ENCODE measurements around the gene NAGA. TPM values are rescaled to one million over a fixed set of nuclear protein-coding genes. Genes with fewer than 3 reads are reported as not detected.

Gene NAGA
- total RNA-seq, result 29.0 and 33.1 TPM in 2 replicates
- polyA plus RNA-seq, result 62.7 and 63.4 TPM in 2 replicates
- 47.6 and 50.0 TPM in 2 replicates for polyA plus RNA-seq (2011; cell fraction: cytosol; rRNA removed)
- polyA plus RNA-seq (2011; cell fraction: nucleus; rRNA removed), result 27.1 and 28.4 TPM in 2 replicates
- polyA plus RNA-seq (2012), result 33.6 and 40.0 TPM in 2 replicates
- polyA minus RNA-seq, result 58.6 and 59.1 TPM in 2 replicates
- 18.6 TPM for polyA minus RNA-seq (2011; cell fraction: cytosol; rRNA and poly(A)+ RNA removed)
- polyA minus RNA-seq (2011; cell fraction: nucleus; rRNA and poly(A)+ RNA removed), result 12.5 and 12.9 TPM in 2 replicates
- Bru-seq, nascent RNA, result percentile 51 among the genes with signal in this experiment
- percentile 66 among the genes with signal in this experiment for BruChase-seq, experiment 1, labeled RNA remaining after a 6-hour chase
- percentile 49 among the genes with signal in this experiment for BruChase-seq, experiment 2, labeled RNA remaining after a 2-hour chase
- long read RNA-seq, transcript NAGA-201 (9 exons, 3,694 nt), result major isoform, 39 of 144 reads
- long read RNA-seq, transcript NAGA-202 (10 exons, 1,869 nt), result minor isoform, 30 of 144 reads
- long read RNA-seq, transcript NAGA-203 (10 exons, 1,856 nt), result minor isoform, 18 of 144 reads
- long read RNA-seq, partial matches to known transcripts, result 41 of 144 reads
- long read RNA-seq, other reads (novel, unspliced or antisense), result 16 of 144 reads

GRCh38 chr22:42070517-42071422 lies at the start of gene NAGA:
Gene NAGA, minus strand, starts transcription at chr22:42070812. Its CDS starts 515 bp downstream, at chr22:42070297.
- Histone ChIP-seq H3K27me3 (ENCODE audit: control insufficient read depth in 2 of 2, insufficient read depth in 2 of 2, low read length in 2 of 2) (no peaks in the 10 kb centered on the region), H4K20me1 (replicated peaks; ENCODE audit: control insufficient read depth, extremely low read depth, insufficient read depth, low read length) (no peaks in the 10 kb centered on the region), H3K4me3 (replicated peaks in 1 of 3; ENCODE audit: insufficient read depth in 1 of 3, low read depth in 1 of 3, low read length in 3 of 3) (peak within 1 kb of the TSS; percentile 26 to 60 (median 54)), H3K4me1 (ENCODE audit: control insufficient read depth, extremely low read depth, insufficient read depth, low read length) (peaks cover 23% of the 10 kb centered on the region), H2AFZ (ENCODE audit: low read depth, low read length) (peak within 1 kb of the TSS; percentile 85), H3K79me2 (ENCODE audit: control insufficient read depth, insufficient read depth, low read length) (peaks cover 17% of the 10 kb centered on the region), H3K27ac (ENCODE audit: insufficient read depth, low read depth, low read length) (peak within 1 kb of the TSS; percentile 30), H3K9me1 (replicated peaks; ENCODE audit: control insufficient read depth, extremely low read depth, insufficient read depth, low read length) (no peaks in the 10 kb centered on the region), H3K9me3 (replicated peaks; ENCODE audit: control insufficient read depth, insufficient read depth, low read length) (no peaks in the 10 kb centered on the region), H3K4me2 (ENCODE audit: insufficient read depth, low read length) (peak within 1 kb of the TSS; percentile 72), H3K9ac (replicated peaks; ENCODE audit: extremely low read depth, insufficient read depth, low read length) (peak within 1 kb of the TSS; percentile 61), H3K36me3 (ENCODE audit: control insufficient read depth in 2 of 2, extremely low read depth in 1 of 2, insufficient read depth in 2 of 2, low read length in 2 of 2) (no peaks in the 10 kb centered on the region)
- dilution Hi-C loops (cut with MboI; ENCODE audit: extremely low pct_ligation_motif_present, low sequenced_read_pairs) (no loop called here), intact Hi-C loops (cut with micrococcal nuclease) (loop anchor here (1.0 to 2.0 kb wide), 3 partner anchors 9 to 104 kb away; partner anchors contain the start of genes NDUFA6 and SMDT1)
- DNase-seq (ENCODE audit: low read depth, low spot score) (peak; percentile 97), FAIRE-seq (peak; percentile 99)
- no TSS peak for BruUV-seq (replicated peaks)
- POLR2A ChIA-PET, result interaction anchor here (1.4 kb wide), 1 partner anchor 20 kb away, joined by 4 read pairs; the partner anchor contains the start of gene NDUFA6
- TF ChIP-seq MYC (IDR thresholded peaks at IDR 0.05; ENCODE audit: low read depth, low read length) (no peak), POLR2A (IDR thresholded peaks at IDR 0.05; ENCODE audit: low read depth, low read length) (peak; percentile 65), EZH2 (IDR thresholded peaks at IDR 0.05; ENCODE audit: borderline replicate concordance, low read depth, low read length, severe bottlenecking) (no peak), JUN (IDR thresholded peaks at IDR 0.05; ENCODE audit: borderline replicate concordance, insufficient read depth, insufficient read length, low read depth) (no peak), CTCF (IDR thresholded peaks at IDR 0.05; ENCODE audit: extremely low read depth in 1 of 2, insufficient read depth in 1 of 2, low read depth in 1 of 2, low read length in 2 of 2) (no peak), POLR2AphosphoS5 (IDR thresholded peaks at IDR 0.05; ENCODE audit: insufficient read depth, low read depth, low read length) (peak; percentile 79), FOS (IDR thresholded peaks at IDR 0.05; ENCODE audit: borderline replicate concordance, insufficient read depth, low read length) (no peak), GATA2 (IDR thresholded peaks at IDR 0.05; ENCODE audit: insufficient read depth, insufficient read length, low read depth, low read length) (no peak)
- TF ChIP-seq, protein P1, sequence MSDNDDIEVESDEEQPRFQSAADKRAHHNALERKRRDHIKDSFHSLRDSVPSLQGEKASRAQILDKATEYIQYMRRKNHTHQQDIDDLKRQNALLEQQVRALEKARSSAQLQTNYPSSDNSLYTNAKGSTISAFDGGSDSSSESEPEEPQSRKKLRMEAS (IDR thresholded peaks at IDR 0.05; ENCODE audit: insufficient read depth, insufficient read length), result peak; percentile 84
- CTCF ChIA-PET, result interaction anchor here (0.9 to 3.2 kb wide), 4 partner anchors 20 to 374 kb away, joined by 3 to 13 read pairs (median 4); partner anchors contain the start of gene NDUFA6

All from endothelial cell of umbilical vein (primary cell).